ENCODE results near the gene AMN.

- TF ChIP-seq CTCF (IDR thresholded peaks at IDR 0.05; ENCODE audit: low read depth, low read length, poor library complexity, severe bottlenecking) (no peak), EZH2phosphoT487 (IDR thresholded peaks at IDR 0.05; ENCODE audit: borderline replicate concordance, low read length) (no peak)
Observed at GRCh38 chr14:102930753-102931579, 8.5 kb downstream of the AMN start.

Measured in DOHH2 (cell line).